H9 (cell line): ENCODE measurements around the gene CBR1. TPM values are rescaled to one million over a fixed set of nuclear protein-coding genes. Genes with fewer than 3 reads are reported as not detected.

Experiments used
- DNase-seq: peaks from one replicate; pipeline ENCODE4 v3.0.0-alpha.2; 2017
- H2AFZ ChIP-seq: one replicate; pipeline ENCODE4 v1.6.1; 2013; ENCODE audit warnings: mild to moderate bottlenecking, low read length, control low read depth, moderate library complexity
- H2AK5ac ChIP-seq: 2 replicates; pipeline ENCODE4 v1.6.1; 2013; ENCODE audit warnings: low read length, control low read depth, mixed read lengths; ENCODE audit not compliant: insufficient read length
- H2BK120ac ChIP-seq: one replicate; pipeline ENCODE4 v1.6.1; 2013; ENCODE audit warnings: low read depth, mild to moderate bottlenecking, low read length, control low read depth, inconsistent platforms; ENCODE audit not compliant: poor library complexity, severe bottlenecking
- H2BK12ac ChIP-seq: 2 replicates; pipeline ENCODE4 v1.6.1; 2013; ENCODE audit warnings: low read length, control low read depth, mixed read lengths, low read depth; ENCODE audit not compliant: insufficient read length
- H2BK15ac ChIP-seq: 2 replicates; pipeline ENCODE4 v1.6.1; 2013; ENCODE audit warnings: low read depth, low read length, control low read depth
- H2BK20ac ChIP-seq: one replicate; pipeline ENCODE4 v1.6.1; 2013; ENCODE audit warnings: low read depth, mild to moderate bottlenecking, low read length, control low read depth, inconsistent platforms; ENCODE audit not compliant: poor library complexity, severe bottlenecking
- H2BK5ac ChIP-seq: 2 replicates; pipeline ENCODE4 v1.6.1; 2013; ENCODE audit warnings: low read length, control low read depth, mixed read lengths; ENCODE audit not compliant: insufficient read length
- H3K14ac ChIP-seq: 2 replicates; pipeline ENCODE4 v1.6.1; 2013; ENCODE audit warnings: low read length, control low read depth; ENCODE audit not compliant: insufficient read depth
- H3K18ac ChIP-seq: 2 replicates; pipeline ENCODE4 v1.6.1; 2013; ENCODE audit warnings: low read depth, mild to moderate bottlenecking, mixed read lengths, low read length, control low read depth; ENCODE audit not compliant: insufficient read length
- H3K23ac ChIP-seq: 2 replicates; pipeline ENCODE4 v1.6.1; 2013; ENCODE audit warnings: low read length, control low read depth, mixed read lengths, low read depth; ENCODE audit not compliant: insufficient read length
- H3K23me2 ChIP-seq: 2 replicates; pipeline ENCODE4 v1.6.1; 2013; ENCODE audit warnings: low read depth, mild to moderate bottlenecking, mixed read lengths, low read length, control low read depth; ENCODE audit not compliant: insufficient read length, poor library complexity, severe bottlenecking
- H3K27ac ChIP-seq: 2 replicates; pipeline ENCODE4 v1.5.1; 2013; ENCODE audit warnings: low read length, control low read depth, mixed read lengths, low read depth; ENCODE audit not compliant: insufficient read length
- H3K27me3 ChIP-seq: 2 replicates; pipeline ENCODE4 v1.6.1; 2013; ENCODE audit warnings: low read length, control low read depth, inconsistent platforms; ENCODE audit not compliant: insufficient read depth
- H3K4ac ChIP-seq: 2 replicates; pipeline ENCODE4 v1.6.1; 2013; ENCODE audit warnings: low read depth, mild to moderate bottlenecking, control low read depth, inconsistent platforms, low read length, moderate library complexity
- H3K4me1 ChIP-seq: 2 replicates; pipeline ENCODE4 v1.6.1; 2013; ENCODE audit warnings: low read length, control low read depth, inconsistent platforms; ENCODE audit not compliant: insufficient read depth
- H3K4me2 ChIP-seq: 2 replicates; pipeline ENCODE4 v1.6.1; 2013; ENCODE audit warnings: low read length, control low read depth, mixed read lengths; ENCODE audit not compliant: insufficient read length, insufficient read depth
- H3K56ac ChIP-seq: 2 replicates; pipeline ENCODE4 v1.6.1; 2013; ENCODE audit warnings: low read depth, mild to moderate bottlenecking, mixed read lengths, low read length, control low read depth; ENCODE audit not compliant: insufficient read length
- H3K79me1 ChIP-seq: 2 replicates; pipeline ENCODE4 v1.6.1; 2013; ENCODE audit warnings: low read depth, mild to moderate bottlenecking, moderate library complexity, low read length, control low read depth, inconsistent platforms; ENCODE audit not compliant: insufficient read depth, poor library complexity, severe bottlenecking
- H3K79me2 ChIP-seq: 2 replicates; pipeline ENCODE4 v1.6.1; 2013; ENCODE audit warnings: low read length, control low read depth, inconsistent platforms; ENCODE audit not compliant: insufficient read depth
- H3K9ac ChIP-seq: 2 replicates; pipeline ENCODE4 v1.6.1; 2013; ENCODE audit warnings: low read length, control low read depth, mixed read lengths; ENCODE audit not compliant: insufficient read length; ENCODE audit errors: extremely low read depth
- H3K9me3 ChIP-seq: one replicate; pipeline ENCODE4 v1.6.1; 2013; ENCODE audit warnings: low read depth, low read length, inconsistent platforms; ENCODE audit not compliant: control insufficient read depth
- H3T11ph ChIP-seq: one replicate; pipeline ENCODE4 v1.6.1; 2013; ENCODE audit warnings: mild to moderate bottlenecking, low read length, control low read depth, inconsistent platforms
- H4K20me1 ChIP-seq: one replicate; pipeline ENCODE4 v1.6.1; 2013; ENCODE audit not compliant: control insufficient read depth, insufficient read length, insufficient read depth
- H4K5ac ChIP-seq: 2 replicates; pipeline ENCODE4 v1.6.1; 2013; ENCODE audit warnings: low read depth, mild to moderate bottlenecking, mixed read lengths, low read length, control low read depth; ENCODE audit not compliant: insufficient read length
- H4K8ac ChIP-seq: replicated peaks from 2 replicates; pipeline ENCODE4 v1.6.1; 2013; ENCODE audit warnings: low read length, control low read depth, mixed read lengths, low read depth; ENCODE audit not compliant: insufficient read length
- H4K91ac ChIP-seq: 2 replicates; pipeline ENCODE4 v1.6.1; 2013; ENCODE audit warnings: low read depth, mild to moderate bottlenecking, moderate library complexity, mixed read lengths, low read length, control low read depth; ENCODE audit not compliant: insufficient read length
- H3K27ac Mint-ChIP-seq, 3 experiments: 2 replicates in 2 of 3; 3 replicates in 1 of 3; pipeline ENCODE4 v1.8.0; 2020 to 2021; ENCODE audit warnings: mixed read lengths in 3 of 3, mild to moderate bottlenecking in 1 of 3, moderate library complexity in 1 of 3
- H3K27me3 Mint-ChIP-seq: 2 replicates; pipeline ENCODE4 v1.8.0; 2021; ENCODE audit warnings: low read depth, mild to moderate bottlenecking, moderate library complexity, mixed read lengths
- H3K36me3 Mint-ChIP-seq, 3 experiments: 2 replicates in 2 of 3; 3 replicates in 1 of 3; pipeline ENCODE4 v1.8.0; 2020 to 2021; ENCODE audit warnings: low read depth in 3 of 3, mixed read lengths in 3 of 3; ENCODE audit not compliant: insufficient read depth in 1 of 3
- H3K4me1 Mint-ChIP-seq, 2 experiments: 2 replicates each; pipeline ENCODE4 v1.8.0; 2020; ENCODE audit warnings: mixed read lengths in 2 of 2
- H3K4me3 Mint-ChIP-seq, 2 experiments: 2 replicates in 1 of 2; 3 replicates in 1 of 2; pipeline ENCODE4 v1.8.0; 2020 to 2021; ENCODE audit warnings: mild to moderate bottlenecking in 2 of 2, mixed read lengths in 2 of 2, moderate library complexity in 1 of 2
- H3K9me3 Mint-ChIP-seq, 2 experiments: 2 replicates in 1 of 2; 3 replicates in 1 of 2; pipeline ENCODE4 v1.8.0; 2020; ENCODE audit warnings: mild to moderate bottlenecking in 2 of 2, mixed read lengths in 2 of 2, moderate library complexity in 1 of 2
- WGBS: extraction: QIAGEN DNeasy Blood & Tissue Kit; methylation state at CpG from one replicate; pipeline ENCODE4 v1.1.7; 2013; ENCODE audit warnings: missing lambda C conversion rate, low lambda C conversion rate, mixed read lengths; ENCODE audit not compliant: insufficient read length; ENCODE audit errors: extremely low coverage; 5-methylcytosine and 5-hydroxymethylcytosine counted together
- total RNA-seq: library from RNA; stranded (reverse); gene quantifications from 2 replicates; pipeline ENCODE4 v1.2.1, GENCODE V29; 2021
- TF ChIP-seq, protein P1 (sequence below): fragments of 200-600 bp; sonication (generic); conservative IDR thresholded peaks from 3 replicates; pipeline ENCODE4 v1.8.0; 2021; ENCODE audit warnings: antibody characterized with exemption, mild to moderate bottlenecking

The CBR1 gene
- total RNA-seq, 1 experiment from 2014 or later: 5.7 TPM

DNA sequence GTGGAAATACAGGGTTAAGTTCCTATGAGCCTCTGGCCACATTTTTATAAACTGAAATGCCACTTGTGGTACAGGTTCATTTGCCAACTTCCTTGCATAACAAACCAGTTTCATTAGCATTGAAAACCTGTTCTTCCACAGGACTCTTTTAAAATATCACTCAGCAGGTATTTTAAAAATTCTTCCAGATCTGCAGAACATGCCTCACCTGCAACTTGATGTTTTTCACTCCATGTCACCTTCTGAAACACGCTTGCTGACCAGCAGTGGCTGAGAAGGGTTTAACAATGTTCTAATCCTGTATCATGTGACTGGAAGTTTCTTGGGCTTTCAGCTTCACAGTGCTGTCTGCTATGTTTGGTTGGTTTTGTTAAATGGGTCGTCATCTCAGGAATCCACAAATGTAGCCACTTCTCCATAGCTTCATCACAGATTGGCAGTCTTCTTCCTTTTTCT is 47.5 kb downstream of the CBR1 start:
- H4K5ac ChIP-seq: no peak overlapping the region
- H2BK120ac ChIP-seq: no peak overlapping the region
- Mint-ChIP-seq H3K27me3 (no peaks in the 10 kb centered on the region), H3K4me3 (no peak overlapping the region), H3K27ac (no peak overlapping the region), H3K9me3 (peaks cover 4 to 7% of the 10 kb centered on the region in 2 experiments; a peak in 3 of 5 replicates), H3K4me1 (peaks cover 11 to 14% of the 10 kb centered on the region in 2 experiments), H3K36me3 (peaks cover 4 to 9% (median 5%) of the 10 kb centered on the region in 3 experiments; a peak in 4 of 7 replicates)
- no peaks in the 10 kb centered on the region for H3K79me2 ChIP-seq
- H4K20me1 ChIP-seq: no peaks in the 10 kb centered on the region
- no peak overlapping the region for H3K4ac ChIP-seq
- no peak overlapping the region for H3K56ac ChIP-seq
- no peaks in the 10 kb centered on the region for H3K23me2 ChIP-seq
- H3K4me2 ChIP-seq: no peak overlapping the region
- no peak overlapping the region for H2AFZ ChIP-seq
- H2BK12ac ChIP-seq: no peak overlapping the region
- TF ChIP-seq, protein P1, sequence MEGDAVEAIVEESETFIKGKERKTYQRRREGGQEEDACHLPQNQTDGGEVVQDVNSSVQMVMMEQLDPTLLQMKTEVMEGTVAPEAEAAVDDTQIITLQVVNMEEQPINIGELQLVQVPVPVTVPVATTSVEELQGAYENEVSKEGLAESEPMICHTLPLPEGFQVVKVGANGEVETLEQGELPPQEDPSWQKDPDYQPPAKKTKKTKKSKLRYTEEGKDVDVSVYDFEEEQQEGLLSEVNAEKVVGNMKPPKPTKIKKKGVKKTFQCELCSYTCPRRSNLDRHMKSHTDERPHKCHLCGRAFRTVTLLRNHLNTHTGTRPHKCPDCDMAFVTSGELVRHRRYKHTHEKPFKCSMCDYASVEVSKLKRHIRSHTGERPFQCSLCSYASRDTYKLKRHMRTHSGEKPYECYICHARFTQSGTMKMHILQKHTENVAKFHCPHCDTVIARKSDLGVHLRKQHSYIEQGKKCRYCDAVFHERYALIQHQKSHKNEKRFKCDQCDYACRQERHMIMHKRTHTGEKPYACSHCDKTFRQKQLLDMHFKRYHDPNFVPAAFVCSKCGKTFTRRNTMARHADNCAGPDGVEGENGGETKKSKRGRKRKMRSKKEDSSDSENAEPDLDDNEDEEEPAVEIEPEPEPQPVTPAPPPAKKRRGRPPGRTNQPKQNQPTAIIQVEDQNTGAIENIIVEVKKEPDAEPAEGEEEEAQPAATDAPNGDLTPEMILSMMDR: no peak
- H4K8ac ChIP-seq: no peak overlapping the region
- H4K91ac ChIP-seq: no peak overlapping the region
- H2BK20ac ChIP-seq: no peak overlapping the region
- no peak overlapping the region for H2BK5ac ChIP-seq
- WGBS: no CpG with 5 or more reads among the region's 2 CpGs
- no peak overlapping the region for H3K23ac ChIP-seq
- H3K27me3 ChIP-seq: no peaks in the 10 kb centered on the region
- no peaks in the 10 kb centered on the region for H3K4me1 ChIP-seq
- no peak overlapping the region for H3K9ac ChIP-seq
- DNase-seq: no peak
- H3T11ph ChIP-seq: no peak overlapping the region
- no peak overlapping the region for H3K18ac ChIP-seq
- no peak overlapping the region for H2BK15ac ChIP-seq
- H2AK5ac ChIP-seq: no peak overlapping the region
- no peak overlapping the region for H3K27ac ChIP-seq
- no peak overlapping the region for H3K14ac ChIP-seq
- no peaks in the 10 kb centered on the region for H3K79me1 ChIP-seq
- peaks cover 9% of the 10 kb centered on the region for H3K9me3 ChIP-seq
